ENCODE data around the gene MPDZ. TPM values are rescaled to one million over a fixed set of nuclear protein-coding genes. Genes with fewer than 3 reads are reported as not detected.

Gene MPDZ
- total and polyA plus RNA-seq, 4 donors, result 19.3 to 113 (median 62.8) TPM

- no peak for DNase-seq
- intact Hi-C loops (cut with DNase I), result no loop called here
- no peaks in the 10 kb centered on the region for H3K36me3 ChIP-seq (ENCODE audit: control insufficient read depth in 1 of 2, insufficient read depth in 2 of 2, low read length in 1 of 2)
- H3K27me3 ChIP-seq (ENCODE audit: control insufficient read depth in 1 of 2, insufficient read depth in 2 of 2, low read length in 1 of 2), result no peaks in the 10 kb centered on the region
- H3K4me3 ChIP-seq (ENCODE audit: low read length in 2 of 2), result no peak overlapping the region
- no peaks in the 10 kb centered on the region for H3K4me1 ChIP-seq (ENCODE audit: control insufficient read depth in 1 of 2, insufficient read depth in 2 of 2, low read length in 2 of 2)
- H3K9me3 ChIP-seq (ENCODE audit: control insufficient read depth, low read length), result no peaks in the 10 kb centered on the region
- ATAC-seq (ENCODE audit: low FRiP score), result no peak
- 62 to 68% methylated on average over 2 of the region's 2 CpGs for WGBS, 2 donors
- no peak overlapping the region for H3K27ac ChIP-seq (ENCODE audit: low read depth in 1 of 2, low read length in 2 of 2)
Observed at GRCh38 chr9:13181652-13182051, 97.8 kb downstream of the MPDZ start.

GRCh38 chr9:13179257-13179656, 100.2 kb downstream of the MPDZ start:
- no peak overlapping the region for H3K4me3 ChIP-seq (ENCODE audit: low read length in 2 of 2)
- DNase-seq, result no peak
- intact Hi-C loops (cut with DNase I), result no loop called here
- H3K27me3 ChIP-seq (ENCODE audit: control insufficient read depth in 1 of 2, insufficient read depth in 2 of 2, low read length in 1 of 2), result no peaks in the 10 kb centered on the region
- WGBS, 2 donors, result 47 to 50% methylated on average over 3 of the region's 3 CpGs
- no peaks in the 10 kb centered on the region for H3K9me3 ChIP-seq (ENCODE audit: control insufficient read depth, low read length)
- ATAC-seq (ENCODE audit: low FRiP score), result no peak
- H3K27ac ChIP-seq (ENCODE audit: low read depth in 1 of 2, low read length in 2 of 2), result no peak overlapping the region
- H3K36me3 ChIP-seq (ENCODE audit: control insufficient read depth in 1 of 2, insufficient read depth in 2 of 2, low read length in 1 of 2), result no peaks in the 10 kb centered on the region
- no peaks in the 10 kb centered on the region for H3K4me1 ChIP-seq (ENCODE audit: control insufficient read depth in 1 of 2, insufficient read depth in 2 of 2, low read length in 2 of 2)

GRCh38 chr9:13175732-13176131, 103.8 kb downstream of the MPDZ start:
- WGBS, 2 donors, result 93 to 94% methylated on average over 2 of the region's 2 CpGs
- Histone ChIP-seq H3K9me3 (ENCODE audit: control insufficient read depth, low read length) (no peaks in the 10 kb centered on the region), H3K27me3 (ENCODE audit: control insufficient read depth in 1 of 2, insufficient read depth in 2 of 2, low read length in 1 of 2) (no peaks in the 10 kb centered on the region), H3K27ac (ENCODE audit: low read depth in 1 of 2, low read length in 2 of 2) (no peak overlapping the region), H3K4me1 (ENCODE audit: control insufficient read depth in 1 of 2, insufficient read depth in 2 of 2, low read length in 2 of 2) (no peaks in the 10 kb centered on the region), H3K4me3 (ENCODE audit: low read length in 2 of 2) (no peak overlapping the region), H3K36me3 (ENCODE audit: control insufficient read depth in 1 of 2, insufficient read depth in 2 of 2, low read length in 1 of 2) (peaks cover 0 to 1% of the 10 kb centered on the region in 2 donors)
- ATAC-seq (ENCODE audit: low FRiP score), result no peak
- intact Hi-C loops (cut with DNase I), result no loop called here
- DNase-seq, result no peak

GRCh38 chr9:13174906-13175639, 104.4 kb downstream of the MPDZ start:
- Histone ChIP-seq H3K27ac (ENCODE audit: low read depth in 1 of 2, low read length in 2 of 2) (no peak overlapping the region), H3K4me3 (ENCODE audit: low read length in 2 of 2) (no peak overlapping the region), H3K27me3 (ENCODE audit: control insufficient read depth in 1 of 2, insufficient read depth in 2 of 2, low read length in 1 of 2) (no peaks in the 10 kb centered on the region), H3K36me3 (ENCODE audit: control insufficient read depth in 1 of 2, insufficient read depth in 2 of 2, low read length in 1 of 2) (peaks cover 0 to 1% of the 10 kb centered on the region in 2 donors), H3K4me1 (ENCODE audit: control insufficient read depth in 1 of 2, insufficient read depth in 2 of 2, low read length in 2 of 2) (no peaks in the 10 kb centered on the region), H3K9me3 (ENCODE audit: control insufficient read depth, low read length) (no peaks in the 10 kb centered on the region)
- no peak for DNase-seq
- ATAC-seq (ENCODE audit: low FRiP score), result no peak
- intact Hi-C loops (cut with DNase I), result no loop called here
- 93 to 96% methylated on average over 2 of the region's 2 CpGs for WGBS, 2 donors

- 97 to 98% methylated on average over 4 of the region's 4 CpGs for WGBS, 2 donors
- ATAC-seq (ENCODE audit: low FRiP score) (no peak), DNase-seq (no peak)
- no peaks in the 10 kb centered on the region for H3K27me3 ChIP-seq (ENCODE audit: control insufficient read depth in 1 of 2, insufficient read depth in 2 of 2, low read length in 1 of 2)
- intact Hi-C loops (cut with DNase I), result no loop called here
- H3K9me3 ChIP-seq (ENCODE audit: control insufficient read depth, low read length), result no peaks in the 10 kb centered on the region
- peaks cover 0 to 1% of the 10 kb centered on the region in 2 donors for H3K36me3 ChIP-seq (ENCODE audit: control insufficient read depth in 1 of 2, insufficient read depth in 2 of 2, low read length in 1 of 2)
- no peak overlapping the region for H3K4me3 ChIP-seq (ENCODE audit: low read length in 2 of 2)
- H3K27ac ChIP-seq (ENCODE audit: low read depth in 1 of 2, low read length in 2 of 2), result no peak overlapping the region
- no peaks in the 10 kb centered on the region for H3K4me1 ChIP-seq (ENCODE audit: control insufficient read depth in 1 of 2, insufficient read depth in 2 of 2, low read length in 2 of 2)
Observed at GRCh38 chr9:13173553-13173952, 105.9 kb downstream of the MPDZ start.

- Histone ChIP-seq H3K4me3 (ENCODE audit: low read length in 2 of 2) (no peak overlapping the region), H3K27ac (ENCODE audit: low read depth in 1 of 2, low read length in 2 of 2) (no peak overlapping the region), H3K27me3 (ENCODE audit: control insufficient read depth in 1 of 2, insufficient read depth in 2 of 2, low read length in 1 of 2) (no peaks in the 10 kb centered on the region), H3K9me3 (ENCODE audit: control insufficient read depth, low read length) (no peaks in the 10 kb centered on the region), H3K36me3 (ENCODE audit: control insufficient read depth in 1 of 2, insufficient read depth in 2 of 2, low read length in 1 of 2) (peaks cover 0 to 3% of the 10 kb centered on the region in 2 donors), H3K4me1 (ENCODE audit: control insufficient read depth in 1 of 2, insufficient read depth in 2 of 2, low read length in 2 of 2) (no peaks in the 10 kb centered on the region)
- WGBS, 2 donors, result 63 to 64% methylated on average over 2 of the region's 2 CpGs
- ATAC-seq (ENCODE audit: low FRiP score) (no peak), DNase-seq (no peak)
- intact Hi-C loops (cut with DNase I), result no loop called here
Observed at GRCh38 chr9:13171261-13171660, 108.2 kb downstream of the MPDZ start.

- 97 to 98% methylated on average over 2 of the region's 2 CpGs for WGBS, 2 donors
Observed at GRCh38 chr9:13166996-13167395, 112.5 kb downstream of the MPDZ start.

GRCh38 chr9:13165956-13166355, 113.5 kb downstream of the MPDZ start:
- Histone ChIP-seq H3K36me3 (ENCODE audit: control insufficient read depth in 1 of 2, insufficient read depth in 2 of 2, low read length in 1 of 2) (peaks cover 0 to 2% of the 10 kb centered on the region in 2 donors), H3K27me3 (ENCODE audit: control insufficient read depth in 1 of 2, insufficient read depth in 2 of 2, low read length in 1 of 2) (no peaks in the 10 kb centered on the region), H3K4me1 (ENCODE audit: control insufficient read depth in 1 of 2, insufficient read depth in 2 of 2, low read length in 2 of 2) (no peaks in the 10 kb centered on the region), H3K27ac (ENCODE audit: low read depth in 1 of 2, low read length in 2 of 2) (no peak overlapping the region), H3K9me3 (ENCODE audit: control insufficient read depth, low read length) (no peaks in the 10 kb centered on the region), H3K4me3 (ENCODE audit: low read length in 2 of 2) (no peak overlapping the region)
- DNase-seq (no peak), ATAC-seq (ENCODE audit: low FRiP score) (no peak)
- WGBS, 2 donors, result 97 to 98% methylated on average over 2 of the region's 2 CpGs
- intact Hi-C loops (cut with DNase I), result no loop called here

More at GRCh38 chr9:13166996-13167395, 112.5 kb downstream of the MPDZ start:
- intact Hi-C loops (cut with DNase I), result no loop called here
- peaks cover 0 to 2% of the 10 kb centered on the region in 2 donors for H3K36me3 ChIP-seq (ENCODE audit: control insufficient read depth in 1 of 2, insufficient read depth in 2 of 2, low read length in 1 of 2)
- no peaks in the 10 kb centered on the region for H3K4me1 ChIP-seq (ENCODE audit: control insufficient read depth in 1 of 2, insufficient read depth in 2 of 2, low read length in 2 of 2)
- no peak for DNase-seq
- H3K9me3 ChIP-seq (ENCODE audit: control insufficient read depth, low read length), result no peaks in the 10 kb centered on the region
- no peak overlapping the region for H3K27ac ChIP-seq (ENCODE audit: low read depth in 1 of 2, low read length in 2 of 2)
- no peaks in the 10 kb centered on the region for H3K27me3 ChIP-seq (ENCODE audit: control insufficient read depth in 1 of 2, insufficient read depth in 2 of 2, low read length in 1 of 2)
- H3K4me3 ChIP-seq (ENCODE audit: low read length in 2 of 2), result no peak overlapping the region
- no peak for ATAC-seq (ENCODE audit: low FRiP score)

- WGBS, 2 donors, result 94 to 95% methylated on average over 7 of the region's 7 CpGs
- H3K27me3 ChIP-seq (ENCODE audit: control insufficient read depth in 1 of 2, insufficient read depth in 2 of 2, low read length in 1 of 2), result no peaks in the 10 kb centered on the region
- H3K4me1 ChIP-seq (ENCODE audit: control insufficient read depth in 1 of 2, insufficient read depth in 2 of 2, low read length in 2 of 2), result no peaks in the 10 kb centered on the region
- ATAC-seq (ENCODE audit: low FRiP score), result no peak
- DNase-seq, result no peak
- no peak overlapping the region for H3K4me3 ChIP-seq (ENCODE audit: low read length in 2 of 2)
- no peak overlapping the region for H3K27ac ChIP-seq (ENCODE audit: low read depth in 1 of 2, low read length in 2 of 2)
- peaks cover 0 to 2% of the 10 kb centered on the region in 2 donors for H3K36me3 ChIP-seq (ENCODE audit: control insufficient read depth in 1 of 2, insufficient read depth in 2 of 2, low read length in 1 of 2)
- intact Hi-C loops (cut with DNase I), result no loop called here
- H3K9me3 ChIP-seq (ENCODE audit: control insufficient read depth, low read length), result no peaks in the 10 kb centered on the region
Observed at GRCh38 chr9:13165236-13165945, 114.1 kb downstream of the MPDZ start.

All from aorta (tissue), 5 donors.